Neural progenitor cell (in vitro differentiated cells): ENCODE measurements around the gene NOTCH3.

ENCODE experiments used
- CTCF ChIP-seq: fragments of 200-600 bp; sonication (generic); IDR thresholded peaks from 2 replicates; pipeline ENCODE4 v1.5.1; 2017; ENCODE audit warnings: antibody characterized with exemption, mild to moderate bottlenecking
- EZH2 ChIP-seq: fragments of 200-600 bp; sonication (generic); IDR thresholded peaks from 2 replicates; pipeline ENCODE4 v1.6.1; 2017; ENCODE audit warnings: antibody characterized with exemption, mild to moderate bottlenecking, moderate library complexity
- EZH2phosphoT487 ChIP-seq: fragments of 200-600 bp; sonication (generic); IDR thresholded peaks from 2 replicates; pipeline ENCODE4 v1.6.1; 2017; ENCODE audit warnings: antibody characterized with exemption

- TF ChIP-seq CTCF (no peak), EZH2 (no peak), EZH2phosphoT487 (no peak)
These were observed 81.9 kb downstream of the NOTCH3 start for GRCh38 chr19:15118789-15119494.
